ENCODE data around the gene ZNF583. TPM values are rescaled to one million over a fixed set of nuclear protein-coding genes. Genes with fewer than 3 reads are reported as not detected.

Gene ZNF583
- total and polyA plus RNA-seq, 2 donors (not counting 1 experiment from before 2014, with no cell fraction given), result 1.5 to 11.7 TPM

GRCh38 chr19:56474308-56474707 lies 70.2 kb downstream of the ZNF583 start:
- Histone ChIP-seq H4K20me1 (ENCODE audit: control insufficient read depth, insufficient read depth, low read length, poor library complexity, severe bottlenecking) (no peaks in the 10 kb centered on the region), H3K79me2 (ENCODE audit: control insufficient read depth, insufficient read depth, low read length) (peaks cover 34% of the 10 kb centered on the region), H3K27me3 (replicated peaks in 1 of 4; ENCODE audit: control extremely low read depth in 1 of 4, control insufficient read depth in 3 of 4, insufficient read depth in 4 of 4, low read length in 3 of 4) (no peaks in the 10 kb centered on the region), H3K9ac (ENCODE audit: low read length) (no peak overlapping the region), H3K4me1 (ENCODE audit: control insufficient read depth in 2 of 2, insufficient read depth in 2 of 2, low read length in 2 of 2) (peaks cover 11 to 20% of the 10 kb centered on the region in 2 donors), H3K36me3 (replicated peaks in 1 of 2; ENCODE audit: control extremely low read depth in 1 of 2, control insufficient read depth in 1 of 2, extremely low read depth in 1 of 2, insufficient read depth in 2 of 2, low read length in 1 of 2) (no peaks in the 10 kb centered on the region), H3K9me3 (ENCODE audit: control extremely low read depth in 1 of 3, control insufficient read depth in 2 of 3, insufficient read depth in 1 of 3, low read length in 2 of 3) (peaks cover 2 to 73% (median 21%) of the 10 kb centered on the region in 3 donors), H2AFZ (ENCODE audit: insufficient read depth, low read depth, low read length, poor library complexity, severe bottlenecking) (no peak overlapping the region), H3K4me2 (replicated peaks; ENCODE audit: low read depth, low read length, poor library complexity, severe bottlenecking) (no peak overlapping the region), H3K27ac (ENCODE audit: low read length in 2 of 2) (no peak overlapping the region), H3K4me3 (ENCODE audit: control extremely low read depth in 1 of 5, extremely low read depth in 1 of 5, insufficient read depth in 1 of 5, low read depth in 2 of 5, low read length in 4 of 5) (no peak overlapping the region)
- TF ChIP-seq CTCF (IDR thresholded peaks at IDR 0.05), result no peak
- TF ChIP-seq EZH2 (IDR thresholded peaks at IDR 0.05; ENCODE audit: borderline replicate concordance, insufficient read depth, low read depth, low read length, poor library complexity, severe bottlenecking), result no peak
- DNase-seq (no peak), ATAC-seq (ENCODE audit: low read depth) (no peak)
- peaks cover 18% of the 10 kb centered on the region for H3K4me1 Mint-ChIP-seq
- intact Hi-C loops (cut with micrococcal nuclease), result no loop called here
- ChIA-PET POLR2A (no interaction called here), CTCF (no interaction called here)
- H3K4me3 Mint-ChIP-seq, result no peak overlapping the region
- H3K9me3 Mint-ChIP-seq (ENCODE audit: insufficient read depth), result peaks cover 29% of the 10 kb centered on the region
- H3K27ac Mint-ChIP-seq, result no peak overlapping the region
- peaks cover 19% of the 10 kb centered on the region for H3K27me3 Mint-ChIP-seq
- WGBS (ENCODE audit: insufficient coverage), result 100% methylated on average over 2 of the region's 3 CpGs

- POLR2A ChIA-PET, result no interaction called here
These were observed 72.0 kb downstream of the ZNF583 start for GRCh38 chr19:56476093-56476492.

More at GRCh38 chr19:56476093-56476492, 72.0 kb downstream of the ZNF583 start:
- Histone ChIP-seq H3K27ac (ENCODE audit: low read length in 2 of 2) (peak overlapping the region; percentile 87 to 94), H3K9me3 (ENCODE audit: control extremely low read depth in 1 of 3, control insufficient read depth in 2 of 3, insufficient read depth in 1 of 3, low read length in 2 of 3) (peaks cover 8 to 70% (median 16%) of the 10 kb centered on the region in 3 donors), H3K79me2 (ENCODE audit: control insufficient read depth, insufficient read depth, low read length) (peaks cover 52% of the 10 kb centered on the region), H3K4me1 (ENCODE audit: control insufficient read depth in 2 of 2, insufficient read depth in 2 of 2, low read length in 2 of 2) (peaks cover 11 to 20% of the 10 kb centered on the region in 2 donors), H2AFZ (ENCODE audit: insufficient read depth, low read depth, low read length, poor library complexity, severe bottlenecking) (no peak overlapping the region), H3K4me2 (replicated peaks; ENCODE audit: low read depth, low read length, poor library complexity, severe bottlenecking) (peak overlapping the region; percentile 76), H3K36me3 (replicated peaks in 1 of 2; ENCODE audit: control extremely low read depth in 1 of 2, control insufficient read depth in 1 of 2, extremely low read depth in 1 of 2, insufficient read depth in 2 of 2, low read length in 1 of 2) (no peaks in the 10 kb centered on the region), H3K4me3 (ENCODE audit: control extremely low read depth in 1 of 5, extremely low read depth in 1 of 5, insufficient read depth in 1 of 5, low read depth in 2 of 5, low read length in 4 of 5) (peak overlapping the region in 2 of 5 experiments; percentile 70 to 76), H3K9ac (ENCODE audit: low read length) (peak overlapping the region; percentile 81), H3K27me3 (replicated peaks in 1 of 4; ENCODE audit: control extremely low read depth in 1 of 4, control insufficient read depth in 3 of 4, insufficient read depth in 4 of 4, low read length in 3 of 4) (no peaks in the 10 kb centered on the region), H4K20me1 (ENCODE audit: control insufficient read depth, insufficient read depth, low read length, poor library complexity, severe bottlenecking) (no peaks in the 10 kb centered on the region)
- Mint-ChIP-seq H3K4me1 (peaks cover 18% of the 10 kb centered on the region), H3K9me3 (ENCODE audit: insufficient read depth) (peaks cover 33% of the 10 kb centered on the region), H3K4me3 (peak overlapping the region; percentile 99), H3K27me3 (peaks cover 19% of the 10 kb centered on the region), H3K27ac (no peak overlapping the region)
- no peak for ATAC-seq (ENCODE audit: low read depth)
- intact Hi-C loops (cut with micrococcal nuclease), result loop anchor here (2.0 kb wide), 2 partner anchors 71 to 83 kb away; partner anchors contain the start of genes ZNF582 and ZNF583
- DNase-seq, result no peak
- 96% methylated on average over 6 of the region's 10 CpGs for WGBS (ENCODE audit: insufficient coverage)
- TF ChIP-seq EZH2 (IDR thresholded peaks at IDR 0.05; ENCODE audit: borderline replicate concordance, insufficient read depth, low read depth, low read length, poor library complexity, severe bottlenecking) (no peak), CTCF (IDR thresholded peaks at IDR 0.05) (no peak)
- CTCF ChIA-PET, result no interaction called here

Other genes starting within 250 kb of the ZNF583 start
- gene GALP, start 228.3 kb upstream of the ZNF583 start, total RNA-seq, result not detected in 2 replicates
- not detected in 2 replicates for gene GALP, start 228.3 kb upstream of the ZNF583 start, polyA plus RNA-seq
- not detected in 2 replicates for gene ZSCAN5B, start 206.5 kb upstream of the ZNF583 start, total RNA-seq
- not detected in 2 replicates for gene ZSCAN5B, start 206.5 kb upstream of the ZNF583 start, polyA plus RNA-seq
- not detected in 2 replicates for gene ZSCAN5C, start 202.1 kb upstream of the ZNF583 start, total RNA-seq
- gene ZSCAN5C, start 202.1 kb upstream of the ZNF583 start, polyA plus RNA-seq, result not detected in 2 replicates
- not detected in 2 replicates for gene EDDM13, start 131.6 kb upstream of the ZNF583 start, total RNA-seq
- gene EDDM13, start 131.6 kb upstream of the ZNF583 start, polyA plus RNA-seq, result 0.43 TPM in 1 of 2 replicates, not detected in the other
- 20.5 and 24.8 TPM in 2 replicates for gene ZSCAN5A, start 89.5 kb upstream of the ZNF583 start, total RNA-seq
- gene ZSCAN5A, start 89.5 kb upstream of the ZNF583 start, polyA plus RNA-seq, result 4.2 and 5.2 TPM in 2 replicates
- gene ZNF582, start 10.8 kb upstream of the ZNF583 start, total RNA-seq, result 10.0 and 10.1 TPM in 2 replicates
- 3.8 and 4.8 TPM in 2 replicates for gene ZNF582, start 10.8 kb upstream of the ZNF583 start, polyA plus RNA-seq
- gene ZNF667, start 73.0 kb downstream of the ZNF583 start, total RNA-seq, result 4.4 and 6.5 TPM in 2 replicates
- 2.8 and 6.0 TPM in 2 replicates for gene ZNF667, start 73.0 kb downstream of the ZNF583 start, polyA plus RNA-seq
- gene ZNF471, start 103.5 kb downstream of the ZNF583 start, total RNA-seq, result 4.7 and 5.9 TPM in 2 replicates
- 0.91 and 1.6 TPM in 2 replicates for gene ZNF471, start 103.5 kb downstream of the ZNF583 start, polyA plus RNA-seq
- gene ZFP28, start 134.6 kb downstream of the ZNF583 start, total RNA-seq, result 11.6 and 13.1 TPM in 2 replicates
- 2.5 and 4.6 TPM in 2 replicates for gene ZFP28, start 134.6 kb downstream of the ZNF583 start, polyA plus RNA-seq
- gene ZNF470, start 163.1 kb downstream of the ZNF583 start, total RNA-seq, result 6.9 and 11.9 TPM in 2 replicates
- gene ZNF470, start 163.1 kb downstream of the ZNF583 start, polyA plus RNA-seq, result 1.1 and 1.9 TPM in 2 replicates
- 9.0 and 9.3 TPM in 2 replicates for gene ZNF71, start 191.0 kb downstream of the ZNF583 start, total RNA-seq
- gene ZNF71, start 191.0 kb downstream of the ZNF583 start, polyA plus RNA-seq, result 4.8 and 6.4 TPM in 2 replicates
- not detected in 2 replicates for gene SMIM17, start 238.8 kb downstream of the ZNF583 start, total RNA-seq
- not detected in 2 replicates for gene SMIM17, start 238.8 kb downstream of the ZNF583 start, polyA plus RNA-seq

All from B cell (primary cell).